Lower leg skin (tissue), 4 donors: ENCODE measurements around the gene C2orf68. TPM values are rescaled to one million over a fixed set of nuclear protein-coding genes. Genes with fewer than 3 reads are reported as not detected.
A peak's percentile ranks its signal among the peaks of the same experiment; 100 is the strongest.

Experiments
- DNase-seq, 2 donors: peaks; one replicate each; pipeline ENCODE4 v3.0.0-alpha.2; 2019; ENCODE audit warnings: low spot score in 2 of 2
- H3K4me3 ChIP-seq: fragments of 200-600 bp; sonication (generic); 2 replicates; pipeline ENCODE4 v1.5.1; 2017; ENCODE audit warnings: mild to moderate bottlenecking, low read depth; ENCODE audit not compliant: poor library complexity, severe bottlenecking
- POLR2A ChIP-seq, 2 donors: fragments of 450-650 bp; IDR thresholded peaks; one replicate each; pipeline ENCODE4 v1.6.1; 2016 to 2017; ENCODE audit warnings: antibody characterized with exemption in 2 of 2, mild to moderate bottlenecking in 1 of 2, moderate library complexity in 1 of 2
- WGBS, 2 donors: methylation state at CpG; one replicate each; pipeline ENCODE4 v1.1.5; 2018; 5-methylcytosine and 5-hydroxymethylcytosine counted together
- intact Hi-C: fragments of 100-400 bp; cut with DNase I; formaldehyde crosslinking; loops from one replicate; pipeline ENCODE4 v1.15.0; 2023; ENCODE audit warnings: low total_unique reads
- total RNA-seq, 4 donors: library from RNA; depleted of rRNA; stranded (reverse); fragments of >200 nt; gene quantifications; one replicate each; pipeline ENCODE4 v1.1.0, GENCODE V29; 2016
- TF ChIP-seq, protein P1 (sequence below), 3 donors: fragments of 450-650 bp; IDR thresholded peaks; one replicate each; pipeline ENCODE4 v1.5.1; 2016; ENCODE audit warnings: antibody characterized with exemption in 3 of 3, mild to moderate bottlenecking in 3 of 3, moderate library complexity in 2 of 3

Gene C2orf68
- total RNA-seq, 4 donors from 2014 or later: 15.1 to 41.1 (median 19.0) TPM

DNA sequence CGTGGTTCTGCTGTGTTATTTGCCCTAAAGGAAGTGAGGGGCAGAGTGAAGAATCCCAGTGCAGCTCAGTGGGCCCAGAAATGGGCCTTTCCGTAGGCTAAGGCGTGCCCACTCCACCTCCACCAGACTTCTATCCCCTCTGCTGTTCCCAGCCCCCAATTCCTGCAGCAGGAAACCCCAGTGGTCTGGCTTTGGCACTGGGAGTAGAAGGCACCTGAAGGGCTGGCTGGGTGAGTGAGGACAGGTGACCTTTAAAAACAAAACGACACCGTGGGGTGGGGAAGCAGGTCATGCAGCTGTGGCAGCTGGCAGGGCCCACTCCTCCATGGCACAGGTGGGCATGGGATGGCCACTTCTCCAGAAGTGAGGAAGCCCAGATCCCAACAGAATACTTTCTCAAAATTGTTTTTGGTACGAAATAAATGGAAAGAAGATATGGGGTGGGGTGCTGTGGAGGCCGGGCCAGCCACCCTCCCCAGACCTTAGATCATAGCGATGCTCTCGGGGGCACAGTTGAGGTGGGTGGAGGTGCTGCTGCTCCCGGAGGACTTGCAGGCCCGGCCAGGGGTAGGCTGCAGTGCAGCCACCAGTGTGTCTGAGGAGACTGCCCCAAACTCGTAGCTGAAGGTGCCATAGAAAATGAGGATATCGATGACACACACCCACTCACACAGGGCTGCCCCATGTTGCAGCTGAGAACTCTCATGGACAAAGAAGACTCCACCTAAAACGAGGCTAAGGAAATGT, 13.1 kb downstream of the C2orf68 start:
- intact Hi-C loops: no loop called here
- H3K4me3 ChIP-seq: no peak overlapping the region
- 75 to 79% methylated on average over 14 of the region's 14 CpGs for WGBS, 2 donors
- DNase-seq: no peak
- TF ChIP-seq POLR2A (IDR thresholded peaks at IDR 0.05): no peak
- TF ChIP-seq, protein P1, sequence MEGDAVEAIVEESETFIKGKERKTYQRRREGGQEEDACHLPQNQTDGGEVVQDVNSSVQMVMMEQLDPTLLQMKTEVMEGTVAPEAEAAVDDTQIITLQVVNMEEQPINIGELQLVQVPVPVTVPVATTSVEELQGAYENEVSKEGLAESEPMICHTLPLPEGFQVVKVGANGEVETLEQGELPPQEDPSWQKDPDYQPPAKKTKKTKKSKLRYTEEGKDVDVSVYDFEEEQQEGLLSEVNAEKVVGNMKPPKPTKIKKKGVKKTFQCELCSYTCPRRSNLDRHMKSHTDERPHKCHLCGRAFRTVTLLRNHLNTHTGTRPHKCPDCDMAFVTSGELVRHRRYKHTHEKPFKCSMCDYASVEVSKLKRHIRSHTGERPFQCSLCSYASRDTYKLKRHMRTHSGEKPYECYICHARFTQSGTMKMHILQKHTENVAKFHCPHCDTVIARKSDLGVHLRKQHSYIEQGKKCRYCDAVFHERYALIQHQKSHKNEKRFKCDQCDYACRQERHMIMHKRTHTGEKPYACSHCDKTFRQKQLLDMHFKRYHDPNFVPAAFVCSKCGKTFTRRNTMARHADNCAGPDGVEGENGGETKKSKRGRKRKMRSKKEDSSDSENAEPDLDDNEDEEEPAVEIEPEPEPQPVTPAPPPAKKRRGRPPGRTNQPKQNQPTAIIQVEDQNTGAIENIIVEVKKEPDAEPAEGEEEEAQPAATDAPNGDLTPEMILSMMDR (IDR thresholded peaks at IDR 0.05): no peak

DNA sequence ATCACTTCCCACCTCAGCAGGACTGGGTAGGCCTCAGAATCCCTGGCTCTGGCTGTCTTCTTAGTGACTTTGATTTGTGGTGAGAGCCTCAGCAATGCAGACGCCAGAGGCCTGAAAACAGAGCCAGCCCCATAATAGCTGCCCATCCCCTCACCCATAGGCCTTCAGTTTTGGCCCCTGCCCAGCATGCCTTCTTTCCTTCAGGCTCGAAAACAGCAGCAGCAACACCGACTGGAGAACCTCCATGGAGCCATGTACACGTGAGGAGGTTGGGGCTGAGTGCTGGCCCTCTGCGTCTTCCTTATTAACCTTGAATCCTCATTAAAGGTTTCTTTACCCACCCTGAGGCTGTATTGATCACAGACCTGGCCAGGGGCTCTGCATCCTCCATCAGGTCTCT, 14.6 kb downstream of the C2orf68 start:
- no peak for TF ChIP-seq POLR2A (IDR thresholded peaks at IDR 0.05)
- TF ChIP-seq, protein P1 (IDR thresholded peaks at IDR 0.05): no peak
- intact Hi-C loops: no loop called here
- WGBS, 2 donors: 81 to 86% methylated on average over 5 of the region's 5 CpGs

DNA sequence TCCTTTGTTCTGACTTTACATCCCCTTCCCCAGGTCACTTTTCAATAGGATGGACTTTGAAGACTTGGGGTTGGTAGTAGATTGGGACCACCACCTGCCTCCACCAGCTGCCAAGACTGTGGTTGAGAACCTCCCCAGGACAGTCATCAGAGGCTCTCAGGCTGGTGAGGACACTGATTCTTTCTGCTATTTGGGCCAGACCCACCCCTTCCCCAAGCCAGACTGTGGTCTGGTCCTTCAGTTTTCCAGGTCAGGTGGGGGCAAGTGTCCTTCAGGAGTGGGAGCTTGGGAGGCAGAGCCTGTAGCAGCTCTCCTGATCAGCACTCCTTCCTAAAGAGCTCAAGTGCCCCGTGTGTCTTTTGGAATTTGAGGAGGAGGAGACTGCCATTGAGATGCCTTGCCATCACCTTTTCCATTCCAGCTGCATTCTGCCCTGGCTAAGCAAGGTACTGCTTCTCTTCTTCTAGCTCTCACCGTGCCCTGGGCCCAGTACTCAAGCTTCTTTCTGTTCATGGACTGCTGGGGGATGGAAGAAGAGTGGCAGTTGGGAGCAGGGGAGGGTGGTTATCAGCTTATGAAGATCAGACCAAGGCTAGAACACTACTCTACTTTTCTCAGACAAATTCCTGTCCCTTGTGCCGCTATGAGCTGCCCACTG, 15.3 kb downstream of the C2orf68 start:
- H3K4me3 ChIP-seq: no peak overlapping the region
- no peak for DNase-seq
- no peak for TF ChIP-seq POLR2A (IDR thresholded peaks at IDR 0.05)
- TF ChIP-seq, protein P1 (IDR thresholded peaks at IDR 0.05): no peak
- intact Hi-C loops: no loop called here
- 74 to 76% methylated on average over 3 of the region's 3 CpGs for WGBS, 2 donors

More for the DNA sequence above, 14.6 kb downstream of the C2orf68 start:
- no peak overlapping the region for H3K4me3 ChIP-seq
- no peak for DNase-seq

DNA sequence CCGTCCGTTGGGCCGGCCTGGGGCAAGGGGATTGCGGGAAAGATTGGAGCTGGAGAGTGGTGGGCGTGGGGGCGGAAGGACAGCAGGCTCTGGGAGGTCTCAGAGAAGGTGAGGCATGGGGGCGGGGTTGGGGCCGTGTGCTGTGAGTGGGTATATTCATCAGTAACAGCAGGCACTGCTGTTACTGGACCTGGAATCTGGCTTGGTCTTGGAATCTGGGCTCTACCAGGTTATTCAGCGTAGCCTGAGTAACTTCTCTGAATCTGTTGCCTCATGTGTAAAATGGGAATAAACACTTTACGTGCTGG, 15.9 kb downstream of the C2orf68 start:
- 0 to 1% methylated on average over 10 of the region's 10 CpGs for WGBS, 2 donors
- intact Hi-C loops: no loop called here
- TF ChIP-seq POLR2A (IDR thresholded peaks at IDR 0.05): no peak
- TF ChIP-seq, protein P1 (IDR thresholded peaks at IDR 0.05): no peak
- no peak for DNase-seq
- H3K4me3 ChIP-seq: peak overlapping the region; percentile 81

DNA sequence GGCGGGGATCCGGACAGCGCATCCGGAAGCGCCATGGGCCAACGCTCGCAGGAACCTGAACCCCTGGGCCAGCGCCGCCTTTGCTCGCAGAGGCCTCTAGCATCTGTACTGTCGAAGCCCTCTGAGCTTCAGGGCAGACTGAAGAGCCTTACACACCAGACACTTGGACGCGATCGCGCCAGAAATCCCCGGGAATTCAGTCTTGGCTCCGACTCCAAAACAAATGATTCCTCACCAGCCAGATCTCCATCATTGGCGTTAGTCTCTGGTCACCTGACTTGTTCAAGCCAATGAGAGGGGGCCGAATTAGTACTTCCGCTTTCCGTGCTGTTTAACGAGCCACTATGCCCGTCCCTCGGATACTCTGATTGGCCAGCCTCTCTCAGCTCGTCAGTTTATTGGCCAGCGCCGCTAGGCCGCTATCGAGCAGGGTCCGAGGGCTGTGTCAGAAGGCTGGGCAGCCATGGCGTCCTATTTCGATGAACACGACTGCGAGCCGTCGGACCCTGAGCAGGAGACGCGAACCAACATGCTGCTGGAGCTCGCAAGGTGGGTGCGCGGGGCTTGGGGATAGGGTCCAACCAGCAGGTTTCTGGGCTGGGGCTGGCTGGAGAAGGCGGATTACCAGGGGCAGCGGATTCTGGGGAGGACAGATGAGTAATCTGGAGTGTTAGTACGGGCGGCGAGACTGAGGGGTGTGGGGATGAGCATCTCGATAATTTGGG, 16.4 kb downstream of the C2orf68 start, which contains the start of gene RNF181:
TSS of gene RNF181 (plus strand) at position 445 of the 725 bp plus-strand sequence. CDS start at position 464, 19 bp downstream.
- peak; percentile 99 for DNase-seq
- WGBS, 2 donors: 0 to 1% methylated on average over 41 to 47 of the region's 47 CpGs
- peak in 1 of 2 donors; percentile 43 for TF ChIP-seq POLR2A (IDR thresholded peaks at IDR 0.05)
- TF ChIP-seq, protein P1 (IDR thresholded peaks at IDR 0.05): no peak

More for the DNA sequence above, 16.4 kb downstream of the C2orf68 start, which contains the start of gene RNF181:
- intact Hi-C loops: no loop called here
- H3K4me3 ChIP-seq: peak within 1 kb of the TSS; percentile 81
